ENCODE results near the gene MS4A12.

Gene MS4A12

DNA sequence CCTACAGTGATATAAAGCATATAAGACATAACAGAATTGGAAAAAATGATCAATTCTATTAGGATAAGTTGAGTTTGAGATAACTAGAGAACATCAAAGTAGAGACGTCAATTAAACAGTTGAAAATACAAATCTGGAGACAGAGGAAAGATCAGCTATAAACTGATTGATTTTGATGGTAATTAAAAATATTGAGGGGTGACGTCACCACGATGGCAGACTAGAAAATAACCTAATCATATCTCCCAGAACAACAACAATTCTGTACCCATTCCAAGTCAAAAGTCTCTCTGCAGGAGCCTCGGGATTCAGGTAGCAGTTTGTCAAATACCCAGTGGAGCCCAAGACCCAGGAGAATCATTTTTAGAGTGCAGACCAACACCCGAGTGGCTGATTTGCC, 51.5 kb downstream of the MS4A12 start:
- TF ChIP-seq, protein P1, sequence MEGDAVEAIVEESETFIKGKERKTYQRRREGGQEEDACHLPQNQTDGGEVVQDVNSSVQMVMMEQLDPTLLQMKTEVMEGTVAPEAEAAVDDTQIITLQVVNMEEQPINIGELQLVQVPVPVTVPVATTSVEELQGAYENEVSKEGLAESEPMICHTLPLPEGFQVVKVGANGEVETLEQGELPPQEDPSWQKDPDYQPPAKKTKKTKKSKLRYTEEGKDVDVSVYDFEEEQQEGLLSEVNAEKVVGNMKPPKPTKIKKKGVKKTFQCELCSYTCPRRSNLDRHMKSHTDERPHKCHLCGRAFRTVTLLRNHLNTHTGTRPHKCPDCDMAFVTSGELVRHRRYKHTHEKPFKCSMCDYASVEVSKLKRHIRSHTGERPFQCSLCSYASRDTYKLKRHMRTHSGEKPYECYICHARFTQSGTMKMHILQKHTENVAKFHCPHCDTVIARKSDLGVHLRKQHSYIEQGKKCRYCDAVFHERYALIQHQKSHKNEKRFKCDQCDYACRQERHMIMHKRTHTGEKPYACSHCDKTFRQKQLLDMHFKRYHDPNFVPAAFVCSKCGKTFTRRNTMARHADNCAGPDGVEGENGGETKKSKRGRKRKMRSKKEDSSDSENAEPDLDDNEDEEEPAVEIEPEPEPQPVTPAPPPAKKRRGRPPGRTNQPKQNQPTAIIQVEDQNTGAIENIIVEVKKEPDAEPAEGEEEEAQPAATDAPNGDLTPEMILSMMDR (IDR thresholded peaks at IDR 0.05; ENCODE audit: extremely low read depth, missing control alignments): no peak
- DNase-seq (ENCODE audit: low spot score): no peak
